GM19452 (cell line): ENCODE measurements around the gene CERS6.

ENCODE experiments used
- ATAC-seq: cut with Tn5 transposase; IDR thresholded peaks from one replicate; pipeline ENCODE4 v1.9.1; 2021; ENCODE audit not compliant: unreplicated experiment

The CERS6 gene

GRCh38 chr2:168528469-168528868 lies 72.4 kb downstream of the CERS6 start:
- no peak for ATAC-seq

DNA sequence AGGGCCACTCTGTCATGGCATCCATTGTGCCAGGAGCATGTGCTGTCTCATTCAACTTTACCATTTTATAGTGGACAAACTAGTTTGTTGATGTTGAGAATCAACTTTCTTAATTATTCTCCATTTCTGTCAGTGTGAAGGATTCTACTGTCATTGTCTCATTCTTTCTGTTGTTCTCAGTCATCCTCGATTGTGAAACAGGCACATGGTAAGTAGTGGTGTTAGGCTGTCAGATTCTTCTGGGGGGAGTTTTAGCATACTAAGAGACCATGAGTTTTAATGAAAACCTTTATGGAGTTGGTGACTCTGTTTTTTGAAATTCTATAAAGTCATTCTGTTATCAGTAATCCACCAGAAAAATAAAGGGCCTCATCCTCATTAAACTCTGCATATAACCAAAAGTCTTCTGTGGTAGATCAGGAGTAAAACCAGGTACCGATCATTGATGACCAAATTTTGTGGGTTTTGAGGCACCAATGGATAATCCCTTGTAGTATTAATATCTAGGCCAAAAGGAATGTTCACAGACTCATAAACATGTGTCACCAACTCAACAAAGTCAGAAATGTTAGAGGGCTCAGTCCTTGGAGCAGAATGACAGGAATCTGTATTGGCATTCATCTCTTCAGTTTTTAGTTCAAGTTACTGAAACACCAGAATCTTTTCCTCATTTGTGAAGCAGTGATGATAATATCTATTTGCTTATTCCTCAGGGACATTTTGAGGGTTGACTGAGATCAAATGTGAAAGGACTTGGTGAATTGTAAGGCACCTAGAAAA lies 73.2 kb downstream of the CERS6 start:
- no peak for ATAC-seq

GRCh38 chr2:168529900-168530561 lies 74.0 kb downstream of the CERS6 start:
- ATAC-seq = no peak

DNA sequence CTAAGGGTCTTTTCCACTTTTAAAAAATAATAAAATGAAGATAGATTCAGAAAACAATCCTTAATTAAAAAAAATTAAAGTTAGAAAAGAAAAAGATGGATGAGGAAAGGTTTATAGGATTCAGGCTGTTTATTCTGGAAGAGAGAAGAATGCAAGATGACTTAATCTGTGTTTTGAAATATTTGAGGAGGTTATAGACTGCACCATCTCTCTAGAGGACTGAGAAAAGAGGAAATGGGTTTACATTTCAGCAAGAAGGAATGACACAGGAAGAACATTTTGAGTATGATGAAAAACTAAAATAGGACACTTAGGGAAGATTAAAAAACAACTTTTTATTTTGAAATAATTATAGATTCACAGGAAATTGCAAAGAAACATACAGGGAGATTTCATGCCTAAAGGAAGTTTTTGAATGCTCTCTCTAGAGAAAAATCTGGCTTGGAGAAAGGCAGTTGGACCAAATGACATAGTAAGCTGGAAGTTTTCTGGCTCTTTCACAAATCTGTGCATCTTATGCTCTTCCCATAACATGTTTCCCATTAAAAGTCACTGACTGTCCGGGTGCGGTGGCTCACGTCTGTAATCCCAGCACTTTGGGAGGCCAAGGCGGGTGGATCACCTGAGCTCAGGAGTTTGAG lies 75.0 kb downstream of the CERS6 start:
- peak; percentile 37 for ATAC-seq

GRCh38 chr2:168534926-168535325 lies 78.9 kb downstream of the CERS6 start:
- ATAC-seq = no peak

DNA sequence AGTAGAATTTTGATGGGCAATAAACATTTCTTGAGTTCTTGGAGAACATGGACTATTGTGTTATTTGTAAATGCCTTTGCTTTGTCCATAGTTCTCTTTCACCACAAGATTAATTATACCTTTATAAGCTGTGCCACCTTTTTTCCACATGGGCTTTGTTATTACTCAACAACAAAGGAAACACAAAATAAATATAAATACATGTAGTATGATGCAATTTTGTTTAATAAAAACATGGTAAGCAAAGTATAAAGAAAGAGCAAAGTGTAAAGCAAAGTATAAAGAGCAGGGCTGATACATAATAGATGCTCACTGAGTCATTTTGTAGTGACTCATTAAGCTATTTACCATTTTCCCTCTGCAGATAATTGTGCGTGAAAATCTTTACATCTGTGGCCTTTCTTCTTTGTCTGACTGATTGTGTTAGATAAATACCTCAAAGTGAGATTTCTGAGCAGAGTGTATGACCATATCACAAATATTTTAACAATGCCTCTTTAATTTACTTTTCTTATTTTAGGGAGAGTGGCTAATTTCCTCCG lies 80.9 kb downstream of the CERS6 start:
- ATAC-seq = no peak

GRCh38 chr2:168538133-168538532 lies 82.1 kb downstream of the CERS6 start:
- no peak for ATAC-seq

DNA sequence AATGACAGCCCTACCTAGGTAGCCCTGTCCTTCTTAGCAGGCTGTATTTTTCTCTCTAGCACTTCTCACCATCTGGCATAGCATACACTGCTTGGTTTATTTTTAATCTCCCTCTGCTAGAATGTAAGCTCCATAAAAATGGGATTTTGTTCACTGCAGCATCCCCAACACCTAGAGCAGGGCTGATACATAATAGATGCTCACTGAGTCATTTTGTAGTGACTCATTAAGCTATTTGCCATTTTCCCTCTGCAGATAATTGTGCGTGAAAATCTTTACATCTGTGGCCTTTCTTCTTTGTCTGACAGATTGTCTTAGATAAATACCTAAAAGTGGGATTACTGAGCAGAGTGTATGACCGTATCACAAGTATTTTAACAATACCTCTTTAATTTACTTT lies 82.5 kb downstream of the CERS6 start:
- no peak for ATAC-seq

- no peak for ATAC-seq
These were observed 83.9 kb downstream of the CERS6 start for GRCh38 chr2:168539945-168540344.

GRCh38 chr2:168541858-168542257 lies 85.8 kb downstream of the CERS6 start:
- no peak for ATAC-seq

DNA sequence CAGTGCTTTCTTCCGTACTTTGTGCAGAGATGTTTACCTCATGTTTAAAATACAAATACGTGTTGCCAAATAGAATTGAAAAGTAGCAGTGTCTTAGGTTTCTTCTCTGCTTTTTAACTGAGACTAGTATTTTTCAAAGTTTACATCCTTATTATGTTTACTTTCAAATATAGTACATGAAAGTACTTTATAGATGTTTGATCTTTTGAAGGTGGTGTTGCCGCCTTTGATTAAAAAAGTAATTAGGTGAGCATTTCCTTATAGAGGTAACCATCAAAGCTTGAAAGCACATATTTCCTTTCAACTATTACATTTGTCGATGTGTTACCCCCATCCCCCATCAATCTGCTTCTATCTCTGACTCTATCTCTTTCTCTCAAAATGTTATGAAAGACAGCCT lies 87.0 kb downstream of the CERS6 start:
- no peak for ATAC-seq

DNA sequence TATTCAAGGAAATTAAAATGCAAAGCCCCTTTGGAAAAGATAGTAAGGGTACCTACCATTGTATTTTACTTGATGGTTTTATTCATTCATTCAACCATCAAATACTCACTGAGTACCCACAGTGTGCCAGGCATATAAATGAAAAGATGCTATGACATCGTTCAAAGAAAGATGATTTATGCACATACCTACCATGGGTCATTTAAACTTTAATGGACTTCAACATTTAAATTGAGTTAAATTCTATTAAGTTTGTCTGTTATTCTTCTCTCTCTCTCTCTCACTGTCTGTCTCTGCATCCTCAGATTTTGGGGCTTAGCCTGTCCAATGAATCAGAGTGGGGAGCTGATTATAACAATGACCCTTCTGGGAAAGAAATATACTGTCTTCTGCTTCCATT lies 87.9 kb downstream of the CERS6 start:
- ATAC-seq = no peak

DNA sequence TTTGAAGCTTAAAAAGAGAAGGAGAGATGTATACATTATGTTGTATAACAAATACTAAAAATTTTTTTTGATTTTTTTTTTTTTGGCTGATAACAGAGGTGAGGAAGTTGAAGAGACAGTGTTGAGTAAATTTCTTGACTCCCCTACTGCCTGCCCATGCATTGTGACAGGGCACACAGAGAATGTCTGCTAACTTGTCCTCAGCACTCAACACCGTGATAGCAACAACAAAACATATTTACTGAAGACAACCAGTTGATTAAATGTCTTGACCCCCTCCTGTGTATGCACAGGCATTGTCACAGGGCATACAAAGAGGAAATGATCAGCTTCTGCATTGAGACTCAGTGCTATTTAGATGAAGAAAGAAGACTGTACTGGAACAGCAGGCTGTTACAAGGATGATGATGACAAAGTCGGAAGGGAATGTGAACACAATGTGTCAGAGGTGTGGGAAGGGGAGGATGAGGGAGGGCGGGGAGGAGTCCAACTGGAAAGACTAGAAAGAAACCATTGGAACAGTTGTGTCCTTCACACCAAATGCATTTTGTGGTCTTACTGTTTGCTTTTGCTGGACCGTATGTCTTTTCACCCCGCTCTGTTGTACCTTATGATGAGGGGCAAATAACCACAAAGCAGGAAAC lies 89.5 kb downstream of the CERS6 start:
- ATAC-seq = no peak

- ATAC-seq = no peak
These were observed 94.6 kb downstream of the CERS6 start for GRCh38 chr2:168550670-168551069.

GRCh38 chr2:168552450-168552856 lies 96.4 kb downstream of the CERS6 start:
- peak; percentile 85 for ATAC-seq

- ATAC-seq = no peak
These were observed 99.2 kb downstream of the CERS6 start for GRCh38 chr2:168555283-168555682.

- ATAC-seq = no peak
These were observed 103.1 kb downstream of the CERS6 start for GRCh38 chr2:168559187-168559586.

- ATAC-seq = no peak
These were observed 104.9 kb downstream of the CERS6 start for GRCh38 chr2:168560817-168561499.

DNA sequence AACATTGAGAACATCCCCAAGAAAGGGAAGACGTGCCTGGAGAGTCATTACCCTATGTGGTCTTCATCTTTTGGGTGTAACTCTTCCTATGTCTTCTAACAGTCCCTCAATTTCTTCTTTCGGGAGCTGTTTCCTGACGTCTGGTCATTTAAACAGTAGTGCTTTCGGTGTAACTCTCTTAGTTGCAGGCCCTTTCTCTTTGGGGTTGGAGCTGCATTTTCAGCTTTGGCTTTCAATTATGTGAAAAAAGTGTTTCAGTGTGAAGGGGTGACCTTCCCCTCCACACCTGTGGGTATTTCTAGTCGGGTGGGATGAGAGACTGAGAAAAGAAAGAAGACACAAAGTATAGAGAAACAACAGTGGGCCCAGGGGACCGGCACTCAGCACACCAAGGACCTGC lies 105.9 kb downstream of the CERS6 start:
- no peak for ATAC-seq

GRCh38 chr2:168562971-168563370 lies 106.9 kb downstream of the CERS6 start:
- ATAC-seq = no peak

- ATAC-seq = no peak
These were observed 108.6 kb downstream of the CERS6 start for GRCh38 chr2:168564641-168565040.
